ENCODE results near the gene FZD1.

The FZD1 gene

DNA sequence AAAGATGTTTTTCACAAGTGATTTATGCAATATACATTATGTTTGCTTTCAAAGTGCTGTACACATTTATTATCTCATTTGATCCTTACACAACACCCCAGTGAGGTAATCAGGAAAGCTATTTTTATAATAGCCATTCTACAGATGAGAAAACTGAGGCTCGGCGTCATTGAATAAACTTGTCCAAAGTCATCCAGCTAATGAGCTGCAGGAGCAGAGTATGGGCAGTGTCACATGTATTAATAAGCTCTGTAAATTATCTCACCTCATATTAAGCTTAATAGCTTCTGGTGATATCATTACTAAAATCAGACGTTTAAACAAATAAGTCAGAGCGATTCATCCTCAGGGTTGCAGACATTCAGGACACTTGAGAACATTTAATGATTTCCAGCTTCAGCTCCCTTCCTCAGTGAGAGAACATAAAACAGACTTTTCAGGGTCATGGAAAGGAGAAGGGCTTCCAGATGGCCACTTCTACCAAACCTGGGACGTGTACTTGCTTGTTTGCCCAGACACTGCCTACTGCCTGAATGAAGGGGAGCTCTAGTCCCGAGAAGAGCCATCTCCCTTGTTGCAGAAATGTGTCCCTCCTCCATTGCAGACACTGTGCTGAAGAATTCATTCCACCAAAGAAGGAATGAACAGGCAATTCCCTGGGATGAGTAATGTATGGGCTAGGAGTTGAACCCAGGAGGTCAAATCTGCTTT, 20.5 kb upstream of the FZD1 start:
- peaks cover 12% of the 10 kb centered on the region; the same call in 1 of the 2 replicates for H3K4me1 ChIP-seq
- no peaks in the 10 kb centered on the region for H3K27me3 ChIP-seq (ENCODE audit: low read depth)
- no peaks in the 10 kb centered on the region for H3K9me3 ChIP-seq
- in situ Hi-C loops (cut with MboI; ENCODE audit: low sequenced_read_pairs), result no loop called here
- no peaks in the 10 kb centered on the region for H3K36me3 ChIP-seq (replicated peaks)
- DNase-seq (ENCODE audit: low spot score in 2 of 2), result no peak
- H3K4me3 ChIP-seq, result no peak overlapping the region

DNA sequence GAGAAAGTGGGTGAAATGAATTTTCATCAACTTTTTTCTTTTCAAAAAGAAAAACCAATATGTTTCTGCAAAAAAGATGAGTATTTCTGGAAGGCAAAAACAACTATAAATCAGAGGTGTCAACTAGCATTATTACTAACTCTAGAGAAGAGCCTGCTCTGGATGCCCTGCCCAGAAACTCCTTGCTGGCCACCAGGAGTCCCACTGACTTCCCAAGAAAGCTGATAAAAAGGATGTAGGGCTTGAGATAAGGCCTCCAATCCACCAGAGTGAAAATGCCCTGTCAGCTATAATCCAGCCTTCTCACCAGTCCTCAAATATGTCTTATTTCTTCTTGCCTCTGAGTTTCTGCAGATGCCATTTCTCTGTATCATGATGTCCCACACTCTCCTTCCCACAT, 16.7 kb upstream of the FZD1 start:
- peaks cover 5% of the 10 kb centered on the region; the same call in 1 of the 2 replicates for H3K4me1 ChIP-seq
- H3K9me3 ChIP-seq, result no peaks in the 10 kb centered on the region
- H3K36me3 ChIP-seq (replicated peaks), result no peaks in the 10 kb centered on the region
- no peak overlapping the region for H3K4me3 ChIP-seq
- in situ Hi-C loops (cut with MboI; ENCODE audit: low sequenced_read_pairs), result no loop called here
- no peaks in the 10 kb centered on the region for H3K27me3 ChIP-seq (ENCODE audit: low read depth)
- DNase-seq (ENCODE audit: low spot score in 2 of 2), result no peak

DNA sequence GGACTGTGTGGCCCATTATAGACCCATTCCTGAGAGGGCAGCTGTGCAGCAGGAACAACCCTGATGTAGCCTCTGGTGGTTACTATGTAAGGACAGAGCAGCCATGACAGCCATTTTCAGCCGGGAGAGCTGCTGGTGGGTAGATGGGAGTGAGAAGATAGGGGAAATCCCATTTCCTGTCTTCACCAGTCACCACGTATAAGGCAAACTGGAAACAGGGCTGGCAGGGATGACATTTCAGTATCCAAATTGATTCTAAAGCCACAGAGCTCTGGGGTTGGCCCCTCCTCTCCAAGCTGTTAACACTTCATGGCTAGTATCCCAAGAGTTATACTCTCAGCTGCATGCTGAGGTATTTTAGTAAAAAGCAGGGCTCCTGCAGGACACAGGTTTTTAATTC, 15.2 kb upstream of the FZD1 start:
- Histone ChIP-seq H3K36me3 (replicated peaks) (no peaks in the 10 kb centered on the region), H3K27me3 (ENCODE audit: low read depth) (no peaks in the 10 kb centered on the region), H3K9me3 (no peaks in the 10 kb centered on the region), H3K4me3 (no peak overlapping the region), H3K4me1 (no peaks in the 10 kb centered on the region)
- in situ Hi-C loops (cut with MboI; ENCODE audit: low sequenced_read_pairs), result no loop called here
- DNase-seq (ENCODE audit: low spot score in 2 of 2), result no peak

DNA sequence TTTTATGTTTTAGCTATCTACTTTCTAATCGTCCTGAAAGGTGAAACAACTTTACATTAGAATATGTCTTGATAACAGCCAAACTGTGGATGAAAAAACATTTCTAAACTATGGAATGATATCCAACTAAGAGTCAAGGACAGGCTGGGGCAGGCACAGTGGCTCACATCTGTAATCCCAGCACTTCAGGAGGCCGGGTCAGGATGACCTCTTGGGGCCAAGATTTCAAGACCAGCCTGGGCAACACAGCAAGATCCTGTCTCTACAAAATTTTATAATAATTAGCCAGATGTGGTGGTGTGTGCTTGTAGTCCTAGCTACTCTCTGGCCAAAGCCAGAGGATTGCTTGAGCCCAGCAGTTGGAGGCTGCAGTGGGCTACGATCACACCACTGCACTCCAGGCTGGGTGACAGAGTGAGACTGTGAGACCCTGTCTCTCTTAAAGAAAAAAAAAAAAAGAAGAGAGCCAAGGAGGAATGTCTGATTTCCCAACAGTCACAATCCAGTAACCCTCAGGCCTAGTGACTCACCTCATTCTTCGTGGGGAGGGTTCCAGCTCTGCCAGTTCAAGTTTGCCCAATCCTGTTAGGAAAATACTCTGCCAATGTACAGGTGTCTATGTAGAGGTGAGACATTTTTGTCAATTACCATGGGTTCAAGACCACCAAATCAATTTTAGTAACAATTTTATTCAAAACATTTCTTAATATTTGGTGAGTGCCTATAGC, 14.6 kb upstream of the FZD1 start:
- no peaks in the 10 kb centered on the region for H3K9me3 ChIP-seq
- H3K36me3 ChIP-seq (replicated peaks), result no peaks in the 10 kb centered on the region
- H3K4me3 ChIP-seq, result no peak overlapping the region
- no peak for DNase-seq (ENCODE audit: low spot score in 2 of 2)
- in situ Hi-C loops (cut with MboI; ENCODE audit: low sequenced_read_pairs), result loop anchor here (25.0 kb wide), 1 partner anchor 162 kb away; no protein-coding TSS in a partner anchor
- no peaks in the 10 kb centered on the region for H3K4me1 ChIP-seq
- H3K27me3 ChIP-seq (ENCODE audit: low read depth), result no peaks in the 10 kb centered on the region

DNA sequence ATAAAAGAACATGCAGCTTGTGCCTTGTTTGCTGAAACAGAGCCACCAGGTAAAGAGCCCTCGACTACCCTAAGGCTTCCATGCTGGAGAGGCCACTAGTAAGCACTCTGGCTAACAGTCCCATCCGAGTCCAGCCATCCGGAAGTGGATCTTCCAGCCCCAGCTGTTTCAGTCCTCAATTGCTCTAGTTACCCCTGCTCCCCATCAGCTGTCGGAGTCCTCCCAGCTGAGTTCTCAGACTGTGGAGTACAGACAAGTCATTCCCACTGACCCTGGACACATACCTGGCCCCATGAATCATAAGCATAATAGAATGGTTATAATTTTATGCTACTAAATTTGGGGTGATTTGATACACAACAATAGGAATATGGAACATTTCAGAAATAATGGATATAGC, 13.5 kb upstream of the FZD1 start:
- H3K4me1 ChIP-seq, result no peaks in the 10 kb centered on the region
- in situ Hi-C loops (cut with MboI; ENCODE audit: low sequenced_read_pairs), result loop anchor here (25.0 kb wide), 1 partner anchor 163 kb away; no protein-coding TSS in a partner anchor

DNA sequence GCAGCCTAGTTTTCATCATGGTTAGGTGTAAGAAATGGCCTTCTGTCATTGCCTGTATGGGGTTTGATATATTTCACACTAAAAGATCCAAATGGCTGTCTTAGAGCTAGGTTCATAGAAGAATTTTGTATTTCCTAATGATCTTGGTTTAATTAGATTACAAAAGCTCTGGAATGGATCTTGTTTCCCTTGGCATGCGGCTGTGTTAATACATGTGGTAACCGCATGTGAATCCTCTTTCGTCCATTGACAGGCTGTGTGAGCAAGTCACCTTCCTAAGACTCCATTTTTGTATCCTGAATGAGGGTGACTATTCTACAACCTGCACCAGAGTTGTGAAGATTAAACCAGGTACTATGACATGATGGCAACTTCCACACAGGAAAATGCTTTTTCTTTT, 12.4 kb upstream of the FZD1 start:
- in situ Hi-C loops (cut with MboI; ENCODE audit: low sequenced_read_pairs), result loop anchor here (25.0 kb wide), 1 partner anchor 165 kb away; no protein-coding TSS in a partner anchor
- Histone ChIP-seq H3K9me3 (no peaks in the 10 kb centered on the region), H3K4me1 (no peaks in the 10 kb centered on the region), H3K4me3 (no peak overlapping the region), H3K36me3 (replicated peaks) (no peaks in the 10 kb centered on the region), H3K27me3 (ENCODE audit: low read depth) (no peaks in the 10 kb centered on the region)
- DNase-seq (ENCODE audit: low spot score in 2 of 2), result no peak

More for the DNA sequence above, 13.5 kb upstream of the FZD1 start:
- no peaks in the 10 kb centered on the region for H3K36me3 ChIP-seq (replicated peaks)
- no peak overlapping the region for H3K4me3 ChIP-seq
- no peaks in the 10 kb centered on the region for H3K27me3 ChIP-seq (ENCODE audit: low read depth)
- no peak for DNase-seq (ENCODE audit: low spot score in 2 of 2)
- H3K9me3 ChIP-seq, result no peaks in the 10 kb centered on the region

DNA sequence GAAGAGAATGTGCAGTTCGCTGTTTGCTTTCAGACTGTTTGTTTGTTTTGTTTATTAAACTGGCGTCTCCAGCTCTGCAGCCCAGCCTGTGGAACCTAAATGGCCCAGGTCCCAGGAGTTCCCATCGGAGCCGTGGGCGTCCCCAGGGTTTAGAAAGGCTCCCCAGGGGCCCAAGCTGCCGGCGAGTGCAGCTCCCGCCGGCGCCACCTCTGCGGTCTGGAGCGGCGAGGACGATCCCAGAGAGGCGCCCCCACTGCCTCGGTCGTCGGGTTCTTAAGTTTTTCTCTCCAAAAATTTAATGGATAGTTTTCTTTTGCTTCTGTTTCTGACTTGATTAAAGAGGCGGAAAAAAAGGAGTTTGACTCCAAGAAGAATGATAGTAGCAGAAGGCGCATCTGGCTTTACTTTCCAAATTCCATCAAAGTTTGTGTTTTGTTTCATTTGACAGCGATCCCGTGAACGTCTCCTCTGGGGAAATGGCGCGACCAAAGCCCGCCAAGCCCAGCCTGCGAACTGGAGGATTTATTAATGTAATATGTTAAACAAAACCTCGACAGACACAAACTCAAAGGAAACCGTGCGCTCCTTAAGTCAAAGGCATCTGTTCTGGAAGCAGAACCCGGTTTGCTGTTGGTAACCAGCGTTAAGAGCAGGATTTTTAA, 718 bp upstream of the FZD1 start:
- in situ Hi-C loops (cut with MboI; ENCODE audit: low sequenced_read_pairs), result loop anchor here (25.0 kb wide), 1 partner anchor 176 kb away; no protein-coding TSS in a partner anchor
- Histone ChIP-seq H3K27me3 (ENCODE audit: low read depth) (no peaks in the 10 kb centered on the region), H3K36me3 (replicated peaks) (no peaks in the 10 kb centered on the region), H3K4me1 (peaks cover 5% of the 10 kb centered on the region), H3K9me3 (no peaks in the 10 kb centered on the region), H3K4me3 (peak overlapping the region; percentile 52)
- DNase-seq (ENCODE audit: low spot score in 2 of 2), result peak; percentile 30 to 76

DNA sequence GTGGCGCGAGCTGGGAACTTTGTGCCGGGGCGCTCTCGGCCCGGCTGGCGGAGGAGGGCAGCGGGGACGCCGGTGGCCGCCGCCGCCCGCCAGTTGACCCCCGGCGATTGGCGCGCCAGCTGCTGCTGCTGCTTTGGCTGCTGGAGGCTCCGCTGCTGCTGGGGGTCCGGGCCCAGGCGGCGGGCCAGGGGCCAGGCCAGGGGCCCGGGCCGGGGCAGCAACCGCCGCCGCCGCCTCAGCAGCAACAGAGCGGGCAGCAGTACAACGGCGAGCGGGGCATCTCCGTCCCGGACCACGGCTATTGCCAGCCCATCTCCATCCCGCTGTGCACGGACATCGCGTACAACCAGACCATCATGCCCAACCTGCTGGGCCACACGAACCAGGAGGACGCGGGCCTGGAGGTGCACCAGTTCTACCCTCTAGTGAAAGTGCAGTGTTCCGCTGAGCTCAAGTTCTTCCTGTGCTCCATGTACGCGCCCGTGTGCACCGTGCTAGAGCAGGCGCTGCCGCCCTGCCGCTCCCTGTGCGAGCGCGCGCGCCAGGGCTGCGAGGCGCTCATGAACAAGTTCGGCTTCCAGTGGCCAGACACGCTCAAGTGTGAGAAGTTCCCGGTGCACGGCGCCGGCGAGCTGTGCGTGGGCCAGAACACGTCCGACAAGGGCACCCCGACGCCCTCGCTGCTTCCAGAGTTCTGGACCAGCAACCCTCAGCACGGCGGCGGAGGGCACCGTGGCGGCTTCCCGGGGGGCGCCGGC, 870 bp downstream of the FZD1 start:
- Histone ChIP-seq H3K36me3 (replicated peaks) (no peaks in the 10 kb centered on the region), H3K4me1 (peaks cover 10% of the 10 kb centered on the region), H3K9me3 (no peaks in the 10 kb centered on the region), H3K27me3 (ENCODE audit: low read depth) (no peaks in the 10 kb centered on the region), H3K4me3 (peak overlapping the region; percentile 52)
- DNase-seq (ENCODE audit: low spot score in 2 of 2), result peak; percentile 47 to 60
- in situ Hi-C loops (cut with MboI; ENCODE audit: low sequenced_read_pairs), result loop anchor here (25.0 kb wide), 1 partner anchor 178 kb away; no protein-coding TSS in a partner anchor

DNA sequence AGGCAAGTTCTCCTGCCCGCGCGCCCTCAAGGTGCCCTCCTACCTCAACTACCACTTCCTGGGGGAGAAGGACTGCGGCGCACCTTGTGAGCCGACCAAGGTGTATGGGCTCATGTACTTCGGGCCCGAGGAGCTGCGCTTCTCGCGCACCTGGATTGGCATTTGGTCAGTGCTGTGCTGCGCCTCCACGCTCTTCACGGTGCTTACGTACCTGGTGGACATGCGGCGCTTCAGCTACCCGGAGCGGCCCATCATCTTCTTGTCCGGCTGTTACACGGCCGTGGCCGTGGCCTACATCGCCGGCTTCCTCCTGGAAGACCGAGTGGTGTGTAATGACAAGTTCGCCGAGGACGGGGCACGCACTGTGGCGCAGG, 1.4 kb downstream of the FZD1 start:
- H3K9me3 ChIP-seq, result no peaks in the 10 kb centered on the region
- H3K4me1 ChIP-seq, result peaks cover 13% of the 10 kb centered on the region
- in situ Hi-C loops (cut with MboI; ENCODE audit: low sequenced_read_pairs), result loop anchor here (25.0 kb wide), 1 partner anchor 178 kb away; no protein-coding TSS in a partner anchor
- peak overlapping the region; percentile 52 for H3K4me3 ChIP-seq
- no peaks in the 10 kb centered on the region for H3K27me3 ChIP-seq (ENCODE audit: low read depth)
- DNase-seq (ENCODE audit: low spot score in 2 of 2), result no peak
- no peaks in the 10 kb centered on the region for H3K36me3 ChIP-seq (replicated peaks)

DNA sequence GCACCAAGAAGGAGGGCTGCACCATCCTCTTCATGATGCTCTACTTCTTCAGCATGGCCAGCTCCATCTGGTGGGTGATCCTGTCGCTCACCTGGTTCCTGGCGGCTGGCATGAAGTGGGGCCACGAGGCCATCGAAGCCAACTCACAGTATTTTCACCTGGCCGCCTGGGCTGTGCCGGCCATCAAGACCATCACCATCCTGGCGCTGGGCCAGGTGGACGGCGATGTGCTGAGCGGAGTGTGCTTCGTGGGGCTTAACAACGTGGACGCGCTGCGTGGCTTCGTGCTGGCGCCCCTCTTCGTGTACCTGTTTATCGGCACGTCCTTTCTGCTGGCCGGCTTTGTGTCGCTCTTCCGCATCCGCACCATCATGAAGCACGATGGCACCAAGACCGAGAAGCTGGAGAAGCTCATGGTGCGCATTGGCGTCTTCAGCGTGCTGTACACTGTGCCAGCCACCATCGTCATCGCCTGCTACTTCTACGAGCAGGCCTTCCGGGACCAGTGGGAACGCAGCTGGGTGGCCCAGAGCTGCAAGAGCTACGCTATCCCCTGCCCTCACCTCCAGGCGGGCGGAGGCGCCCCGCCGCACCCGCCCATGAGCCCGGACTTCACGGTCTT, 1.9 kb downstream of the FZD1 start:
- no peaks in the 10 kb centered on the region for H3K36me3 ChIP-seq (replicated peaks)
- no peak for DNase-seq (ENCODE audit: low spot score in 2 of 2)
- no peaks in the 10 kb centered on the region for H3K9me3 ChIP-seq
- in situ Hi-C loops (cut with MboI; ENCODE audit: low sequenced_read_pairs), result loop anchor here (25.0 kb wide), 1 partner anchor 179 kb away; no protein-coding TSS in a partner anchor
- peaks cover 13% of the 10 kb centered on the region for H3K4me1 ChIP-seq
- H3K4me3 ChIP-seq, result no peak overlapping the region
- H3K27me3 ChIP-seq (ENCODE audit: low read depth), result no peaks in the 10 kb centered on the region

DNA sequence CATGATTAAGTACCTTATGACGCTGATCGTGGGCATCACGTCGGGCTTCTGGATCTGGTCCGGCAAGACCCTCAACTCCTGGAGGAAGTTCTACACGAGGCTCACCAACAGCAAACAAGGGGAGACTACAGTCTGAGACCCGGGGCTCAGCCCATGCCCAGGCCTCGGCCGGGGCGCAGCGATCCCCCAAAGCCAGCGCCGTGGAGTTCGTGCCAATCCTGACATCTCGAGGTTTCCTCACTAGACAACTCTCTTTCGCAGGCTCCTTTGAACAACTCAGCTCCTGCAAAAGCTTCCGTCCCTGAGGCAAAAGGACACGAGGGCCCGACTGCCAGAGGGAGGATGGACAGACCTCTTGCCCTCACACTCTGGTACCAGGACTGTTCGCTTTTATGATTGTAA, 2.5 kb downstream of the FZD1 start:
- no peaks in the 10 kb centered on the region for H3K9me3 ChIP-seq
- no peak overlapping the region for H3K4me3 ChIP-seq
- no peaks in the 10 kb centered on the region for H3K36me3 ChIP-seq (replicated peaks)
- no peak for DNase-seq (ENCODE audit: low spot score in 2 of 2)
- H3K27me3 ChIP-seq (ENCODE audit: low read depth), result no peaks in the 10 kb centered on the region
- in situ Hi-C loops (cut with MboI; ENCODE audit: low sequenced_read_pairs), result loop anchor here (25.0 kb wide), 1 partner anchor 179 kb away; no protein-coding TSS in a partner anchor
- peaks cover 13% of the 10 kb centered on the region for H3K4me1 ChIP-seq

DNA sequence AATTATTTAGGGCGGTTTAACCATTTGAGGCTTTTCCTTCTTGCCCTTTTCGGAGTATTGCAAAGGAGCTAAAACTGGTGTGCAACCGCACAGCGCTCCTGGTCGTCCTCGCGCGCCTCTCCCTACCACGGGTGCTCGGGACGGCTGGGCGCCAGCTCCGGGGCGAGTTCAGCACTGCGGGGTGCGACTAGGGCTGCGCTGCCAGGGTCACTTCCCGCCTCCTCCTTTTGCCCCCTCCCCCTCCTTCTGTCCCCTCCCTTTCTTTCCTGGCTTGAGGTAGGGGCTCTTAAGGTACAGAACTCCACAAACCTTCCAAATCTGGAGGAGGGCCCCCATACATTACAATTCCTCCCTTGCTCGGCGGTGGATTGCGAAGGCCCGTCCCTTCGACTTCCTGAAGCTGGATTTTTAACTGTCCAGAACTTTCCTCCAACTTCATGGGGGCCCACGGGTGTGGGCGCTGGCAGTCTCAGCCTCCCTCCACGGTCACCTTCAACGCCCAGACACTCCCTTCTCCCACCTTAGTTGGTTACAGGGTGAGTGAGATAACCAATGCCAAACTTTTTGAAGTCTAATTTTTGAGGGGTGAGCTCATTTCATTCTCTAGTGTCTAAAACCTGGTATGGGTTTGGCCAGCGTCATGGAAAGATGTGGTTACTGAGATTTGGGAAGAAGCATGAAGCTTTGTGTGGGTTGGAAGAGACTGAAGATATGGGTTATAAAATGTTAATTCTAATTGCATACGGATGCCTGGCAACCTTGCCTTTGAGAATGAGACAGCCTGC, 3.1 kb downstream of the FZD1 start:
- in situ Hi-C loops (cut with MboI; ENCODE audit: low sequenced_read_pairs), result loop anchor here (25.0 kb wide), 1 partner anchor 180 kb away; no protein-coding TSS in a partner anchor
- DNase-seq (ENCODE audit: low spot score in 2 of 2), result no peak
- no peaks in the 10 kb centered on the region for H3K36me3 ChIP-seq (replicated peaks)
- H3K9me3 ChIP-seq, result no peaks in the 10 kb centered on the region
- no peaks in the 10 kb centered on the region for H3K27me3 ChIP-seq (ENCODE audit: low read depth)
- H3K4me3 ChIP-seq, result peak overlapping the region; percentile 2; the same call in 1 of the 2 replicates
- H3K4me1 ChIP-seq, result peaks cover 13% of the 10 kb centered on the region

Data from HAP-1 (cell line).